ENCODE results near the gene ZSCAN23. TPM values are rescaled to one million over a fixed set of nuclear protein-coding genes. Genes with fewer than 3 reads are reported as not detected.

ZSCAN23 gene
- total and polyA plus RNA-seq, 9 of the 15 experiments (the other 6 are each of a cell fraction or from before 2014, with no cell fraction given): 0.05 to 0.29 (median 0.21) TPM; not detected in 1

DNA sequence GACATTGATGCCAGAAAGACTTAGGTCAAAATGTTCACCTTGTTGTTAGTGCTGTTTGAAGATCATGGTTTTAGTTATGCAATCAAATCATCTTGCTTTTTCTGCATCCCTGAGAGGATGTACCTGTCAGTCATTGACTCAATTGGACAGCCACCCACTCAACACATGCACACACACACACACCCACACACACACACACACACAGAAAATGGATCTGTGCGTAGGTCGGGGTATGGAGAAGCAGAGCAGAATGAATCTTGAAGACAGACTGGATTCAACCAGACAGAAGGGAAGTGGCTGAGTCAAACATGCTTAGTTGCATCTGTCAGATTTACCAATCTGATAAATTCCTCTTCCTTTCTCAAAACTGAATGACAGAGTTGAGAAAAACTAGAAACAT is 19.1 kb upstream of the ZSCAN23 start (continued):
- peak; percentile 90; the same call in 1 of the 2 replicates for TF ChIP-seq SPI1 (IDR thresholded peaks at IDR 0.05; ENCODE audit: borderline replicate concordance, low read depth, low read length)
- TF ChIP-seq, protein P1, sequence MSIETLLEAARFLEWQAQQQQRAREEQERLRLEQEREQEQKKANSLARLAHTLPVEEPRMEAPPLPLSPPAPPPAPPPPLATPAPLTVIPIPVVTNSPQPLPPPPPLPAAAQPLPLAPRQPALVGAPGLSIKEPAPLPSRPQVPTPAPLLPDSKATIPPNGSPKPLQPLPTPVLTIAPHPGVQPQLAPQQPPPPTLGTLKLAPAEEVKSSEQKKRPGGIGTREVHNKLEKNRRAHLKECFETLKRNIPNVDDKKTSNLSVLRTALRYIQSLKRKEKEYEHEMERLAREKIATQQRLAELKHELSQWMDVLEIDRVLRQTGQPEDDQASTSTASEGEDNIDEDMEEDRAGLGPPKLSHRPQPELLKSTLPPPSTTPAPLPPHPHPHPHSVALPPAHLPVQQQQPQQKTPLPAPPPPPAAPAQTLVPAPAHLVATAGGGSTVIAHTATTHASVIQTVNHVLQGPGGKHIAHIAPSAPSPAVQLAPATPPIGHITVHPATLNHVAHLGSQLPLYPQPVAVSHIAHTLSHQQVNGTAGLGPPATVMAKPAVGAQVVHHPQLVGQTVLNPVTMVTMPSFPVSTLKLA (conservative IDR thresholded peaks at IDR 0.05): 0 out of 4 replicates have a peak, but pooled peaks of 1 of the 2 experiments have one; percentile 16
- TF ChIP-seq ARID1B (IDR thresholded peaks at IDR 0.05): peak; percentile 46; the same call in 1 of the 2 replicates
- peak; percentile 18; the same call in 1 of the 2 replicates for TF ChIP-seq LEF1 (IDR thresholded peaks at IDR 0.05)
- no peak for TF ChIP-seq FOXJ3 (CRISPR knock-in tag; IDR thresholded peaks at IDR 0.05)
- TF ChIP-seq, protein P2, sequence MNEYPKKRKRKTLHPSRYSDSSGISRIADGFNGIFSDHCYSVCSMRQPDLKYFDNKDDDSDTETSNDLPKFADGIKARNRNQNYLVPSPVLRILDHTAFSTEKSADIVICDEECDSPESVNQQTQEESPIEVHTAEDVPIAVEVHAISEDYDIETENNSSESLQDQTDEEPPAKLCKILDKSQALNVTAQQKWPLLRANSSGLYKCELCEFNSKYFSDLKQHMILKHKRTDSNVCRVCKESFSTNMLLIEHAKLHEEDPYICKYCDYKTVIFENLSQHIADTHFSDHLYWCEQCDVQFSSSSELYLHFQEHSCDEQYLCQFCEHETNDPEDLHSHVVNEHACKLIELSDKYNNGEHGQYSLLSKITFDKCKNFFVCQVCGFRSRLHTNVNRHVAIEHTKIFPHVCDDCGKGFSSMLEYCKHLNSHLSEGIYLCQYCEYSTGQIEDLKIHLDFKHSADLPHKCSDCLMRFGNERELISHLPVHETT (CRISPR knock-in tag; conservative IDR thresholded peaks at IDR 0.05 in 1 of 2, IDR thresholded peaks at IDR 0.05 in 1 of 2): no peak
- TF ChIP-seq HDAC2 (IDR thresholded peaks at IDR 0.05): 0 out of 2 replicates have a peak, but pooled peaks have one; percentile 17
- 0 out of 2 replicates have a peak, but pooled peaks have one; percentile 19 for TF ChIP-seq CBFA2T3 (IDR thresholded peaks at IDR 0.05)
- TF ChIP-seq KDM1A (IDR thresholded peaks at IDR 0.05): 0 out of 4 replicates have a peak, but pooled peaks have one; percentile 11 to 17
- no peak for TF ChIP-seq HIVEP1 (CRISPR knock-in tag; IDR thresholded peaks at IDR 0.05)
- peak; percentile 58 for TF ChIP-seq CREM (IDR thresholded peaks at IDR 0.05; ENCODE audit: low read depth)
- peak; percentile 69 for TF ChIP-seq FOSL1 (tag; conservative IDR thresholded peaks at IDR 0.05)
- TF ChIP-seq FOXK1 (CRISPR knock-in tag; IDR thresholded peaks at IDR 0.05; ENCODE audit: borderline replicate concordance): no peak
- TF ChIP-seq ETS2 (tag; IDR thresholded peaks at IDR 0.05; ENCODE audit: borderline replicate concordance, poor library complexity, severe bottlenecking): no peak
- peak in 1 of 2 experiments; percentile 38; a peak in 2 of 4 replicates for TF ChIP-seq HDAC1 (IDR thresholded peaks at IDR 0.05)
- TF ChIP-seq, protein P3, sequence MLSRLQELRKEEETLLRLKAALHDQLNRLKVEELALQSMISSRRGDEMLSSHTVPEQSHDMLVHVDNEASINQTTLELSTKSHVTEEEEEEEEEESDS (CRISPR knock-in tag; IDR thresholded peaks at IDR 0.05): no peak
- TF ChIP-seq, protein P4, sequence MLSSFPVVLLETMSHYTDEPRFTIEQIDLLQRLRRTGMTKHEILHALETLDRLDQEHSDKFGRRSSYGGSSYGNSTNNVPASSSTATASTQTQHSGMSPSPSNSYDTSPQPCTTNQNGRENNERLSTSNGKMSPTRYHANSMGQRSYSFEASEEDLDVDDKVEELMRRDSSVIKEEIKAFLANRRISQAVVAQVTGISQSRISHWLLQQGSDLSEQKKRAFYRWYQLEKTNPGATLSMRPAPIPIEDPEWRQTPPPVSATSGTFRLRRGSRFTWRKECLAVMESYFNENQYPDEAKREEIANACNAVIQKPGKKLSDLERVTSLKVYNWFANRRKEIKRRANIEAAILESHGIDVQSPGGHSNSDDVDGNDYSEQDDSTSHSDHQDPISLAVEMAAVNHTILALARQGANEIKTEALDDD (IDR thresholded peaks at IDR 0.05): peak; percentile 64; the same call in 1 of the 2 replicates
- peak in 1 of 2 experiments; percentile 31; a peak in 1 of 4 replicates for TF ChIP-seq NRF1 (conservative IDR thresholded peaks at IDR 0.05 in 1 of 2, IDR thresholded peaks at IDR 0.05 in 1 of 2)
- peak; percentile 63 for TF ChIP-seq CEBPB (tag; IDR thresholded peaks at IDR 0.05)
- no peak for TF ChIP-seq NUFIP1 (IDR thresholded peaks at IDR 0.05; ENCODE audit: partially characterized antibody)
- no peak for TF ChIP-seq ZSCAN32 (CRISPR knock-in tag; IDR thresholded peaks at IDR 0.05)
- TF ChIP-seq, protein P5, sequence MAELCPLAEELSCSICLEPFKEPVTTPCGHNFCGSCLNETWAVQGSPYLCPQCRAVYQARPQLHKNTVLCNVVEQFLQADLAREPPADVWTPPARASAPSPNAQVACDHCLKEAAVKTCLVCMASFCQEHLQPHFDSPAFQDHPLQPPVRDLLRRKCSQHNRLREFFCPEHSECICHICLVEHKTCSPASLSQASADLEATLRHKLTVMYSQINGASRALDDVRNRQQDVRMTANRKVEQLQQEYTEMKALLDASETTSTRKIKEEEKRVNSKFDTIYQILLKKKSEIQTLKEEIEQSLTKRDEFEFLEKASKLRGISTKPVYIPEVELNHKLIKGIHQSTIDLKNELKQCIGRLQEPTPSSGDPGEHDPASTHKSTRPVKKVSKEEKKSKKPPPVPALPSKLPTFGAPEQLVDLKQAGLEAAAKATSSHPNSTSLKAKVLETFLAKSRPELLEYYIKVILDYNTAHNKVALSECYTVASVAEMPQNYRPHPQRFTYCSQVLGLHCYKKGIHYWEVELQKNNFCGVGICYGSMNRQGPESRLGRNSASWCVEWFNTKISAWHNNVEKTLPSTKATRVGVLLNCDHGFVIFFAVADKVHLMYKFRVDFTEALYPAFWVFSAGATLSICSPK (IDR thresholded peaks at IDR 0.05; ENCODE audit: borderline replicate concordance): no peak
- no peak for TF ChIP-seq SMAD2 (IDR thresholded peaks at IDR 0.05; ENCODE audit: low read depth, low read length)
